GM18870 (cell line): ENCODE results near the gene RGS2.

Experiments
- ATAC-seq: cut with Tn5 transposase; IDR thresholded peaks from one replicate; pipeline ENCODE4 v1.9.1; 2021; ENCODE audit warnings: moderate library complexity; ENCODE audit not compliant: unreplicated experiment

The RGS2 gene

GRCh38 chr1:192826791-192827546 lies 18.1 kb downstream of the RGS2 start:
- ATAC-seq: no peak

GRCh38 chr1:192830595-192831246 lies 21.9 kb downstream of the RGS2 start:
- ATAC-seq: no peak

DNA sequence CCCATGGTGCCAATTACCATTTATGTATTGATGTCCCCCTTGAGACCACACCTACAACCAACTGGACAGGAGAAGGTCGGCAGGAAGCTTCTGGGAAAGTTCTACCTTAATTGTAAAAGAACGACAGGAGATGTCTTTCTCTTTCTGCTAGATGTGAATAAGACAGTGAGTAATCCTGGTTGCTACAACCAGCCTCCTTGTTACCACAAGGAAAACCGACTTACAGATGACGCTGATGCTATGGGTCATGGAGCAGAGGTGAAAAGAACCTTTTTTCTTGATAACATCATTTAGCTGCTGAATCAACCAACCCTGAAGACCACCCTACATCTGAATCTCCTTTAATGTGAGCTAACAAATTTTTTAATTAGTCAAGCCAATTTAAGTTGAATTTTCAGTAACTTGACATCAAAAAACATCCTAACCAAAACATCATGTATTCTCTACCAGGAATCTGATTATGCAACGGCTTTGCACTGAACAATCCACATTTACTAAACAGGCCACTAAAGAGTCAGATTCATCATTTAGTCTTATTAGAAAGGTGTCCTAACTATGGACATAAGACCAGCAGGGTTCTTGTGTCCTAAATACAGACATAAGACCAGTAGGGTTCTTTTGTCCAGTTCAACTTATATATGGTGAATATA lies 23.0 kb downstream of the RGS2 start:
- no peak for ATAC-seq

GRCh38 chr1:192832492-192832891 lies 23.7 kb downstream of the RGS2 start:
- ATAC-seq: no peak

- no peak for ATAC-seq
Observed at GRCh38 chr1:192835116-192835515, 26.3 kb downstream of the RGS2 start.

- no peak for ATAC-seq
Observed at GRCh38 chr1:192839162-192840066, 30.6 kb downstream of the RGS2 start.

DNA sequence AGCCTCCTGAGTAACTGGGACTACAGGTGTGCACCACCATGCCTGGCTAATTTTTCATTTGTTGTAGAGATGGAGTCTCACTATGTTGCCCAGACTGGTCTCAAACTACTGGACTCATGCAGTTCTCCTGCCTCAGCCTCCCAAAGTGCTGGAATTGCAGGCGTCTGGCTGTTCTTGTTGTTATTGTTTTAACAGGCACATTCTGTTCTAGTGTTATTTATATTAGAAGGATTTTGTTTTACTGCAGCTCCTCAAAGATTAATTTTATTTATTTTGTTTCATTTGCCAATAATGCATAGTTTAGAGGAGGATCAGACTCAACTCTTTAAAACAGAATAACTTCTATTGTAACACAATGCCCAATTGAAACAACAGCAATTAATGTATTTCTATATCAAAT lies 35.5 kb downstream of the RGS2 start:
- ATAC-seq: no peak

DNA sequence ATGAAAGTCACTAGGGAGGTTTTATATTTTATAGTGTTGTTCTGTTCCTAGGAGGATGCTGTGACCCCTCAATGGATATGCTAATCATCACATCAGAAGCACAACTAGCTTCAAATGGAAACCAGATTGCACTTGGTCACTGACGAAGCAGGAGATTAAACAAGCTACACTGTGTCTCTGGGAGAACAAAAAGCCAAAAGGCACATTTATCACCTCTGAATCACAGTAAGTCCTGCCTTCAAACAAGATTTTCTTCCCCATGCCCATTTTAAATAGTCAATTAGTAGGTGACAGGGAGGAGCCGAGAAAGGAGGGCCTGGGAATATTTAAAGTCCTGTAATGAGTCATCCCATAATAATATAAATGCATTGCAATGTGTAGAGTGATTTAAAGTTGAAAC lies 38.1 kb downstream of the RGS2 start:
- ATAC-seq: no peak

GRCh38 chr1:192849011-192849410 lies 40.2 kb downstream of the RGS2 start:
- ATAC-seq: no peak

- no peak for ATAC-seq
Observed at GRCh38 chr1:192849442-192849841, 40.6 kb downstream of the RGS2 start.

DNA sequence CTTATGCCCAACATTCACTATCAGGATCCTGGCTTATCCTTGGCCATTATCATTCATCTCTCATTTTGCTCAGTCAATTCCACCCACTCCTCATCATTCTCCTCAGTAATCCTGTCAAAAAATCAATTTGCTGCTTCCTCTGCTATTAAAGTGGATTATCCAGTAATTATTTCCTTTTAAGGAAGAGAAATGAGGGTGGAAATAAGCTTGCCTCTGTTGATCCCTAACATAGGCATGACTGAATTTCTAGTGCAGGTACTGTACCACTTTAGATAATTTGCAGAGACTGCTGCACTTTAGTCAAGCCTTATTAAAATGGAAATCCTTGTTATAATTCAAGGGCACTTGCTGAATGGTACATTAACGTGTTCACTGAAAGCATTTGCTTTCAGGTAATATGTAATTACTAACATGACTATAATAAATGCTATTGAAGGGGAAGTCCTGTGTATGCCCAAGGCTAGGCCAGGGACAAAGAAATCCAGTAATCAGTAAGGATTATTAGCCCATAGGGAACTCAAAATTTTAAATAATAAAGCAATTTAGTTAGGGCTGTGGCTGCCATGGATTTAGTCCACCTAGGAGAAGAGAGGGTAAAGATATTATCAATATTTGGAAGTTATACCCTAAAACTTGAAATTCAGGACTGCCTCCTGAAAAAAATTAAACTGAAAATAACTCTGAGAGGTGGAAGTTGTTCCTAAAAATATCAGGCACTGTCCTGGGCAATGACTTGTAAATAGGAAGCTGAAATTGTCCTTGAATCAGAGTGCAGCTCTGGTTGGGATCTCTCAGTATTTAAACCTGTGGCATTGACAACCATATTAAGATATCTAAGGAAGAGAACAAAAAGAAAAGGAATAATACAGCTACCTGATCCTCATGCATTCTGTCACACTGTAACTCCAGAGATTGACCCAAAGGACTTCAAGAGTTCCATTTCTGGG lies 43.4 kb downstream of the RGS2 start:
- no peak for ATAC-seq

DNA sequence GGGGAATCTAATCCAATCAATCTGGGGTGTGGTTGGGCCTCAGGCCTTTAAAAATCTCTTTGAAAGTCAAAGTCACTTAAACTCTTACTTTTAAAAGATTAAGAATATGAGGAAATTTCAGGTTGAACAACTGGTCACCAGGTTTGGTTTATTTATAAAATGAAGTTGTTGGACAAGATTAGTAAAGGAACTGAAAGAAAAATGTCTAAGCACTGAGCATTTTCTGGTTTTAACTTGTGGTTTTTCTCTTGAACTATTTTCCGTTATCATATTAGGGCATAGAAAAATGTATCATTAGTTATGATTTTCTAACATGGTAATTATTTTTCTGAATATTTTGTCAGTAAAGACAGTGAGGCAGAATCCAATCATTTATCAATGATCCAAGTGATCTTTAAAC lies 49.6 kb downstream of the RGS2 start:
- no peak for ATAC-seq

GRCh38 chr1:192859808-192860207 lies 51.0 kb downstream of the RGS2 start:
- ATAC-seq: no peak

DNA sequence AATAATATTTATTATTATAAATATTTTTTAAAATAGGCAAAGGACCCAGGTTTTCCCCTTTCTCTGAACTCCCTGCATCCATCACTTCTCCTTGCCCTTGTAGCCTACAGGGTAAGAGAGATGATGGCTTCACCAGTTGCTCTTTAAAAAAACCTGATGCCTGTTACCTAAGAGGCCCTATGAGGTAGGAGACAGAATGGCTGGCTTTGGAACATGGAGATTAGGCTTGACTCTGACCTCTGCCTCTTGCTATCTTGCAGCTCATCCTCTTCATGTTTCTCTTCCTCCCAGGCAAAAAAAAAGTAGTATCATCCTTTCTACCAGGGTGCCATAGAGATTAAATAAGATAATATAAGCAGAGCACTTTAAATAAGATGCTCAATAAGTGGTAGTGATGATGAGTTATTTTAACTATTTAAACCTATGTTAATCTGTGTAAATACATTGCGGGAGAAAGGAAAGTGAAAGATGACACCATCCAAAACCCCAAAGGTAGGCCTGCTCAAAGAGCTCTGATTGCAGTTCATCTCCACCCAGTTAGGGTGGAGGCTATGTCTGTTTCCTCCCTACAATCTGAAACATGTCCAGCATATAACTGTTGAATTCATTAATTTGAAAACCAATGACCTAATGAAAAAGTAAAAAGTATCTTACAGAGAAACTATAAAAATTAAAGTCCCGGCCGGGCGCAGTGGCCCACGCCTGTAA lies 51.8 kb downstream of the RGS2 start:
- ATAC-seq: no peak

- ATAC-seq: no peak
Observed at GRCh38 chr1:192861860-192862259, 53.0 kb downstream of the RGS2 start.
